B cell (primary cell): ENCODE measurements around the gene CAMKK2.

Experiments
- CTCF ChIP-seq: fragments of 200-600 bp; IDR thresholded peaks from one replicate; pipeline ENCODE4 v1.8.0; 2022; ENCODE audit warnings: antibody characterized with exemption, mild to moderate bottlenecking
- EZH2 ChIP-seq: IDR thresholded peaks from 2 replicates; pipeline ENCODE4 v1.6.1; 2012; ENCODE audit warnings: borderline replicate concordance, low read depth, mild to moderate bottlenecking, moderate library complexity, low read length; ENCODE audit not compliant: insufficient read depth, poor library complexity, severe bottlenecking

- TF ChIP-seq EZH2 (no peak), CTCF (no peak)
These were observed 19.1 kb downstream of the CAMKK2 start for GRCh38 chr12:121277374-121277759.
